ENCODE measurements around the gene NTM. TPM values are rescaled to one million over a fixed set of nuclear protein-coding genes. Genes with fewer than 3 reads are reported as not detected.
A peak's percentile ranks its signal among the peaks of the same experiment; 100 is the strongest.

The NTM gene
- total RNA-seq, 4 donors from 2014 or later, result 1.4 to 5.7 TPM; not detected in 2

DNA sequence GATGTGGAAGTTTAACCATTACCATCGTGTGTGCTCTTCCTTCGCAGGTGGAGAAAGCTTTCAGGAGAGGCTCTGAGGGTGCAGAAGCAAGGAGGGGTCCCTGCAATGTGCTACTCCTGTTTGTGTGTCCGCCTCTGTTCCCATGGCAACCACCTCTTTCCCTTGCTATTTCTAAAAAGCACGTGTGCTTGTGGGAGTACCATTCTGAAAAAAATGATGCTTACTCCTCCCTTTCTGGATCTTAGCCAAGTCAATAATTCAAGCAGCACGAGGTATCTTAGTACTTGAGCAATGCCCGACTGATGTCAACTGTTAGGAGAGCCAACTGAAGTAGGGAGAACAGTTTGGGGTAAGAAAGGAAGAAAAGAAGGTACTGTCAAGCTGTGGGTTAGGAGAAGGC, 628.7 kb downstream of the NTM start:
- Histone ChIP-seq H3K36me3 (no peaks in the 10 kb centered on the region), H3K9me3 (no peaks in the 10 kb centered on the region), H3K27ac (no peak overlapping the region), H3K4me1 (peaks cover 0 to 4% of the 10 kb centered on the region in 2 donors), H3K27me3 (peaks cover 0 to 6% of the 10 kb centered on the region in 2 donors), H3K4me3 (no peak overlapping the region)
- peak in 1 of 2 donors; percentile 22 for DNase-seq
- TF ChIP-seq, protein P1, sequence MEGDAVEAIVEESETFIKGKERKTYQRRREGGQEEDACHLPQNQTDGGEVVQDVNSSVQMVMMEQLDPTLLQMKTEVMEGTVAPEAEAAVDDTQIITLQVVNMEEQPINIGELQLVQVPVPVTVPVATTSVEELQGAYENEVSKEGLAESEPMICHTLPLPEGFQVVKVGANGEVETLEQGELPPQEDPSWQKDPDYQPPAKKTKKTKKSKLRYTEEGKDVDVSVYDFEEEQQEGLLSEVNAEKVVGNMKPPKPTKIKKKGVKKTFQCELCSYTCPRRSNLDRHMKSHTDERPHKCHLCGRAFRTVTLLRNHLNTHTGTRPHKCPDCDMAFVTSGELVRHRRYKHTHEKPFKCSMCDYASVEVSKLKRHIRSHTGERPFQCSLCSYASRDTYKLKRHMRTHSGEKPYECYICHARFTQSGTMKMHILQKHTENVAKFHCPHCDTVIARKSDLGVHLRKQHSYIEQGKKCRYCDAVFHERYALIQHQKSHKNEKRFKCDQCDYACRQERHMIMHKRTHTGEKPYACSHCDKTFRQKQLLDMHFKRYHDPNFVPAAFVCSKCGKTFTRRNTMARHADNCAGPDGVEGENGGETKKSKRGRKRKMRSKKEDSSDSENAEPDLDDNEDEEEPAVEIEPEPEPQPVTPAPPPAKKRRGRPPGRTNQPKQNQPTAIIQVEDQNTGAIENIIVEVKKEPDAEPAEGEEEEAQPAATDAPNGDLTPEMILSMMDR (IDR thresholded peaks at IDR 0.05), result no peak
- no peak for TF ChIP-seq POLR2A (IDR thresholded peaks at IDR 0.05)
- intact Hi-C loops (cut with DNase I; ENCODE audit: low total_unique reads), result no loop called here

- TF ChIP-seq, protein P1 (IDR thresholded peaks at IDR 0.05), result no peak
- TF ChIP-seq POLR2A (IDR thresholded peaks at IDR 0.05), result no peak
- no peak for DNase-seq
- intact Hi-C loops (cut with DNase I; ENCODE audit: low total_unique reads), result no loop called here
- Histone ChIP-seq H3K27me3 (peaks cover 0 to 10% of the 10 kb centered on the region in 2 donors), H3K4me1 (peaks cover 0 to 4% of the 10 kb centered on the region in 2 donors), H3K36me3 (no peaks in the 10 kb centered on the region), H3K4me3 (no peak overlapping the region), H3K9me3 (no peaks in the 10 kb centered on the region), H3K27ac (no peak overlapping the region)
These were observed 629.5 kb downstream of the NTM start for GRCh38 chr11:131999955-132000354.

- no peak overlapping the region for H3K4me3 ChIP-seq
- no peak overlapping the region for H3K27ac ChIP-seq
- no peaks in the 10 kb centered on the region for H3K9me3 ChIP-seq
- no peaks in the 10 kb centered on the region for H3K36me3 ChIP-seq
- intact Hi-C loops (cut with DNase I; ENCODE audit: low total_unique reads), result no loop called here
- peaks cover 0 to 15% of the 10 kb centered on the region in 2 donors for H3K27me3 ChIP-seq
- H3K4me1 ChIP-seq, result no peaks in the 10 kb centered on the region
- no peak for TF ChIP-seq POLR2A (IDR thresholded peaks at IDR 0.05)
- TF ChIP-seq, protein P1 (IDR thresholded peaks at IDR 0.05), result no peak
- no peak for DNase-seq
These were observed 635.5 kb downstream of the NTM start for GRCh38 chr11:132005887-132006286.

DNA sequence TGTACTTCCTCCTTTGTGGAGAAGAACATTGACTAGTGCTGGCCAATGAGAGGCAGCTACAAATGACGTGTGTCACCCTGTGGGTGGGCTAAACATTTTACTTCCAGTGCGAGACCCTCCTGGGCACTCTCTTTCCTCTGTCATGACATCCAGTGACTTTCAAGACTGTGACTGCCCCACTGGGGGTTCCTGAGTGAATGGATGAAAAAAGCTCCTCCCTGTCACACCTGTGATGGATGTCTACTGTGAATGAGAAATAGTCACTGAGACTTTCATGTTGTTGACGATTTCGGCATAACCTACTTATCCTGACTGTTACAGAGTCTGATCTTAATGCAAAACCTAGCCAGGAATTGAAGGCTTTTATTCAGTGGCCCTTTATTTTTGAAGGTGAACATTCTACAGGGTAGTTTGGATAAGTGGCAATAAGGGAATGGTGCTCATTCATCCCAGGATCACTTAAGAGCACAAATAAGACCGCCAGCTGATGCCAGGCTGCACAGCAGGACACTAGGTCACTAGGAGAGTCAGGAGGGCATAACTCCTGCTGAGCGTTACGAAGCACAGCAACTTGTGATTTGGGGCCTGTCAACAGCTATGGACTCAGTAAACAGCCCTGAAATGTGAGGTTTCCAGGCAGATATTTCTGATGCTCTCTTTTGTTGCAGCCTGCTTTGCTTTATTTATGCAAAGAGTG, 636.6 kb downstream of the NTM start:
- H3K27ac ChIP-seq, result no peak overlapping the region
- no peak overlapping the region for H3K4me3 ChIP-seq
- no peaks in the 10 kb centered on the region for H3K4me1 ChIP-seq
- peaks cover 0 to 15% of the 10 kb centered on the region in 2 donors for H3K27me3 ChIP-seq
- no peak for DNase-seq
- no peak for TF ChIP-seq POLR2A (IDR thresholded peaks at IDR 0.05)
- TF ChIP-seq, protein P1 (IDR thresholded peaks at IDR 0.05), result no peak
- no peaks in the 10 kb centered on the region for H3K36me3 ChIP-seq
- intact Hi-C loops (cut with DNase I; ENCODE audit: low total_unique reads), result no loop called here
- no peaks in the 10 kb centered on the region for H3K9me3 ChIP-seq

- Histone ChIP-seq H3K4me3 (no peak overlapping the region), H3K4me1 (no peaks in the 10 kb centered on the region), H3K9me3 (no peaks in the 10 kb centered on the region), H3K27ac (no peak overlapping the region), H3K36me3 (no peaks in the 10 kb centered on the region), H3K27me3 (peaks cover 0 to 15% of the 10 kb centered on the region in 2 donors)
- DNase-seq, result no peak
- intact Hi-C loops (cut with DNase I; ENCODE audit: low total_unique reads), result no loop called here
- TF ChIP-seq, protein P1 (IDR thresholded peaks at IDR 0.05), result no peak
- TF ChIP-seq POLR2A (IDR thresholded peaks at IDR 0.05), result no peak
These were observed 637.8 kb downstream of the NTM start for GRCh38 chr11:132008226-132008625.

Measured in uterus (tissue), 4 donors.